NCI-H1417 (cell line): Measurements from ENCODE around the gene HSF4.
A peak's percentile ranks its signal among the peaks of the same experiment; 100 is the strongest.

Source experiments
- DNase-seq, 3 experiments: peaks; one replicate each; lab custom pipeline; 2025; lab: John Stamatoyannopoulos, UW

Gene HSF4

GRCh38 chr16:67150047-67150832 lies 14.3 kb upstream of the HSF4 start:
- DNase-seq = peak; percentile 10 to 60 (median 32)

- peak; percentile 38 to 60 (median 47) for DNase-seq
Observed at GRCh38 chr16:67150833-67151396, 13.6 kb upstream of the HSF4 start, which contains the start of gene B3GNT9. Gene B3GNT9 (minus strand): TSS chr16:67150998. CDS start chr16:67150485, 513 bp downstream.

GRCh38 chr16:67151431-67152097 lies 13.0 kb upstream of the HSF4 start:
- peak in 1 of 3 experiments; percentile 20 for DNase-seq

GRCh38 chr16:67154578-67155294 lies 9.8 kb upstream of the HSF4 start:
- DNase-seq = peak; percentile 13 to 39 (median 25)

- peak; percentile 70 to 79 (median 73) for DNase-seq
Observed at GRCh38 chr16:67155295-67156142, 9.0 kb upstream of the HSF4 start.

GRCh38 chr16:67156143-67156844 lies 8.3 kb upstream of the HSF4 start:
- DNase-seq = no peak

GRCh38 chr16:67157106-67157748 lies 7.3 kb upstream of the HSF4 start:
- DNase-seq = no peak

GRCh38 chr16:67157892-67158635 lies 6.5 kb upstream of the HSF4 start:
- no peak for DNase-seq

GRCh38 chr16:67158637-67159600 lies 5.6 kb upstream of the HSF4 start:
- DNase-seq = peak in 1 of 3 experiments; percentile 29

- DNase-seq = no peak
Observed at GRCh38 chr16:67161595-67162058, 2.9 kb upstream of the HSF4 start.

- DNase-seq = no peak
Observed at GRCh38 chr16:67162506-67163163, 1.9 kb upstream of the HSF4 start.

GRCh38 chr16:67163164-67163998 lies 1.2 kb upstream of the HSF4 start:
- peak; percentile 78 to 98 (median 92) for DNase-seq

- peak; percentile 14 to 84 (median 78) for DNase-seq
Observed at GRCh38 chr16:67163999-67164558, 466 bp upstream of the HSF4 start.

- DNase-seq = no peak
Observed at GRCh38 chr16:67165121-67166078, 855 bp downstream of the HSF4 start.

GRCh38 chr16:67166110-67166547 lies 1.6 kb downstream of the HSF4 start:
- no peak for DNase-seq
